ENCODE data around the gene TOP1.
"Not testable (repeated sequence)": the region's sequence is repeated elsewhere in the genome, so short reads cannot be mapped to it uniquely, and the experiment has no call there.

Gene TOP1

GRCh38 chr20:41003143-41003935, 25.3 kb upstream of the TOP1 start:
- Histone ChIP-seq H3K4me1 (ENCODE audit: control insufficient read depth, insufficient read depth, low read length) (no peaks in the 10 kb centered on the region; the same call in 1 of the 2 replicates), H3K36me3 (ENCODE audit: control insufficient read depth, insufficient read depth, low read length) (no peaks in the 10 kb centered on the region), H3K27me3 (ENCODE audit: control insufficient read depth, insufficient read depth, low read length) (no peaks in the 10 kb centered on the region; the same call in 1 of the 2 replicates), H3K27ac (ENCODE audit: low read length) (no peak overlapping the region), H3K9me3 (ENCODE audit: control insufficient read depth, insufficient read depth, low read length) (peaks cover 4% of the 10 kb centered on the region; the same call in 1 of the 2 replicates), H3K4me3 (ENCODE audit: low read length) (no peak overlapping the region)
- DNase-seq (ENCODE audit: low read depth, low spot score): no peak
- WGBS (ENCODE audit: insufficient coverage, insufficient read length): no CpG with 5 or more reads among the region's 12 CpGs

- not testable (repeated sequence) for H3K36me3 ChIP-seq (ENCODE audit: control insufficient read depth, insufficient read depth, low read length); DNase-seq (ENCODE audit: low read depth, low spot score); H3K4me3 ChIP-seq (ENCODE audit: low read length); H3K27me3 ChIP-seq (ENCODE audit: control insufficient read depth, insufficient read depth, low read length); H3K4me1 ChIP-seq (ENCODE audit: control insufficient read depth, insufficient read depth, low read length); H3K27ac ChIP-seq (ENCODE audit: low read length); H3K9me3 ChIP-seq (ENCODE audit: control insufficient read depth, insufficient read depth, low read length)
- no CpG with 5 or more reads among the region's 6 CpGs for WGBS (ENCODE audit: insufficient coverage, insufficient read length)
Measured at GRCh38 chr20:41003936-41004294, 24.7 kb upstream of the TOP1 start.

- WGBS (ENCODE audit: insufficient coverage, insufficient read length): no CpG with 5 or more reads among the region's 8 CpGs
- no peak for DNase-seq (ENCODE audit: low read depth, low spot score)
- no peak overlapping the region for H3K4me3 ChIP-seq (ENCODE audit: low read length)
Measured at GRCh38 chr20:41004531-41005360, 23.9 kb upstream of the TOP1 start.

DNA sequence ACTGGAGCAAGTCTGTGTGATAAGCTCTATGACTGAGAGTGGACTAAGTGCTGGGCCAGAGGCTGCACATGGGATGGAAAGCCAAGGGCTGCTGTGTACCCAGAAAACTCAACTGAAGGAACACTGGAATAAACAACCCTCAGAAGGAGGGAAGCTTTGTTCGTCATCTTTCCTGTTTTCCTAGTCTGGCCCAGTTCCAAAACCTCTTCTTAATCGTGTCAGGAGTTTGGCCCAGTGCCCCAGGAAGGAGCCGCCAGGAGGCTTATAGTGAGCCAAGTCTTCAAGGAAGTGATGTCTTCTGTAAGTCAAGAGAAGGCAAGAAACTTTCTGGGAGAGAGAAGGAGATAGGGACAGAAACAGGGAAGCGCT, 23.3 kb upstream of the TOP1 start:
- DNase-seq (ENCODE audit: low read depth, low spot score): no peak
- Histone ChIP-seq H3K36me3 (ENCODE audit: control insufficient read depth, insufficient read depth, low read length) (no peaks in the 10 kb centered on the region), H3K27me3 (ENCODE audit: control insufficient read depth, insufficient read depth, low read length) (no peaks in the 10 kb centered on the region; the same call in 1 of the 2 replicates), H3K9me3 (ENCODE audit: control insufficient read depth, insufficient read depth, low read length) (peaks cover 4% of the 10 kb centered on the region; the same call in 1 of the 2 replicates), H3K4me3 (ENCODE audit: low read length) (no peak overlapping the region), H3K4me1 (ENCODE audit: control insufficient read depth, insufficient read depth, low read length) (no peaks in the 10 kb centered on the region; the same call in 1 of the 2 replicates), H3K27ac (ENCODE audit: low read length) (no peak overlapping the region)
- no CpG with 5 or more reads among the region's 4 CpGs for WGBS (ENCODE audit: insufficient coverage, insufficient read length)

More at GRCh38 chr20:41004531-41005360, 23.9 kb upstream of the TOP1 start:
- Histone ChIP-seq H3K27me3 (ENCODE audit: control insufficient read depth, insufficient read depth, low read length) (no peaks in the 10 kb centered on the region; the same call in 1 of the 2 replicates), H3K9me3 (ENCODE audit: control insufficient read depth, insufficient read depth, low read length) (peaks cover 4% of the 10 kb centered on the region; the same call in 1 of the 2 replicates), H3K4me1 (ENCODE audit: control insufficient read depth, insufficient read depth, low read length) (no peaks in the 10 kb centered on the region; the same call in 1 of the 2 replicates), H3K36me3 (ENCODE audit: control insufficient read depth, insufficient read depth, low read length) (no peaks in the 10 kb centered on the region), H3K27ac (ENCODE audit: low read length) (no peak overlapping the region)

DNA sequence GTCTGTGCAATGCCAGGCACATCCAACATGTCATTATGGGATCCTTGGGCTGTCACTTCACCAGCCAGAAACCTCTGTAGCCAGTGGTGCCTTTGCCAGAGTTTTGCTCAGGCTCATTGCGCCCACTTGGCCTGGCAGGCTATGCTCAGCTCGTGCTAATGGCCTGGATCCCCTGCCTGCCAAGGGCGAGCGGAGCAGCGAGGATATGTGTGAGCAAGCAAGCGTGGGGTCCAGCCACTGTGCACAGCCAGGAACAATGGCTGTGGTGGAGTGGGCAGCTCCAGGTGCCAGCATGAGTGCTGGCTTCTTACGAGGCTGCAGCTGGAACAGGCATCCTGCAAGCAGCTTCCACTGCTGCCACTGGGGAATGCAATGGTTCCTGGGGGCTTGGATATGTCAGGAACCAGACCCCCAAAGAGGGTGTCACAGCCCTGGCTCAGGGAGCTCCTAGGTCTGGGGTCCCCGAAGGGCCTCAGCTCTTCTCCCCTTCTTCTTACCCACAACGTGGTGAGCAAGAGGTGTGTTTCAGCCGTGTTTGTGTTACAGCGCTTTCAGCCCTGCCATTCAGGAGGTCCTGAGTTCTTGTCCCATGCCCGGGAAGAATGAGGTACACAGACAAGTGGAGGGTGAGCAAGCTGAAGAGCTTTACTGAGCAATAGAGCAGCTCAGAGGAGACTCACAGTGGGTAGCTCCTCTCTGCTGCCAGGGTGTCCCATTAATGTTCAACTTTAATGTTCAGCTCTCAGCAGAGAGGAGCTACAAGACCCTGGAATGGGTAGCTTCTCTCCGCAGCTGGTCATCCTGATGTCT, 22.3 kb upstream of the TOP1 start:
- H3K27me3 ChIP-seq (ENCODE audit: control insufficient read depth, insufficient read depth, low read length): no peaks in the 10 kb centered on the region; the same call in 1 of the 2 replicates
- DNase-seq (ENCODE audit: low read depth, low spot score): no peak
- no peaks in the 10 kb centered on the region; the same call in 1 of the 2 replicates for H3K4me1 ChIP-seq (ENCODE audit: control insufficient read depth, insufficient read depth, low read length)
- no CpG with 5 or more reads among the region's 13 CpGs for WGBS (ENCODE audit: insufficient coverage, insufficient read length)
- H3K36me3 ChIP-seq (ENCODE audit: control insufficient read depth, insufficient read depth, low read length): no peaks in the 10 kb centered on the region
- H3K4me3 ChIP-seq (ENCODE audit: low read length): no peak overlapping the region
- H3K27ac ChIP-seq (ENCODE audit: low read length): no peak overlapping the region
- H3K9me3 ChIP-seq (ENCODE audit: control insufficient read depth, insufficient read depth, low read length): peaks cover 4% of the 10 kb centered on the region; the same call in 1 of the 2 replicates

- no peak for DNase-seq (ENCODE audit: low read depth, low spot score)
- H3K27me3 ChIP-seq (ENCODE audit: control insufficient read depth, insufficient read depth, low read length): no peaks in the 10 kb centered on the region; the same call in 1 of the 2 replicates
- H3K9me3 ChIP-seq (ENCODE audit: control insufficient read depth, insufficient read depth, low read length): peaks cover 4% of the 10 kb centered on the region; the same call in 1 of the 2 replicates
- no peak overlapping the region for H3K27ac ChIP-seq (ENCODE audit: low read length)
- no peak overlapping the region for H3K4me3 ChIP-seq (ENCODE audit: low read length)
- WGBS (ENCODE audit: insufficient coverage, insufficient read length): no CpG with 5 or more reads among the region's 2 CpGs
- no peaks in the 10 kb centered on the region for H3K36me3 ChIP-seq (ENCODE audit: control insufficient read depth, insufficient read depth, low read length)
- H3K4me1 ChIP-seq (ENCODE audit: control insufficient read depth, insufficient read depth, low read length): peaks cover 1% of the 10 kb centered on the region; the same call in 1 of the 2 replicates
Measured at GRCh38 chr20:41006936-41007474, 21.6 kb upstream of the TOP1 start.

DNA sequence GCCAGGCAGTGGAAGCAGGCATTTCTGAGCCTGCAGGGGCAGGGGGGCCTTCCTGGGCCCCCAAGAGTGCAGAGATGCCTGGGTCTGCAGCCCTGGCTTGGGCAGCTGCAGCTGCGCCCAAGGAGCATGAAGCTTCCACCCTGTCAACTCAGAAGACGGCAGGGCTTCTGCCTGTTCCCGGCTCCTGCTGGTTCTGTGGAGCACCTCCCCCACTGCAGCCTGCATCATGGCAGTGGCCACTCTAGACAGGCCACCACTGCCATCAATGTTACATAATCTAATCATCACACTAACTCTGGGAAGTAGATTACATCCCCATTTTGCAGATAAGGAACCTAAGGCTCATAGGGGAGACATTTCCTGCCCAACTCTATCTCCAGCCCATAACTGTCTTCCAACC, 21.1 kb upstream of the TOP1 start:
- Histone ChIP-seq H3K36me3 (ENCODE audit: control insufficient read depth, insufficient read depth, low read length) (no peaks in the 10 kb centered on the region), H3K27ac (ENCODE audit: low read length) (no peak overlapping the region), H3K27me3 (ENCODE audit: control insufficient read depth, insufficient read depth, low read length) (no peaks in the 10 kb centered on the region; the same call in 1 of the 2 replicates), H3K4me3 (ENCODE audit: low read length) (no peak overlapping the region), H3K9me3 (ENCODE audit: control insufficient read depth, insufficient read depth, low read length) (peaks cover 4% of the 10 kb centered on the region; the same call in 1 of the 2 replicates), H3K4me1 (ENCODE audit: control insufficient read depth, insufficient read depth, low read length) (peaks cover 1% of the 10 kb centered on the region; the same call in 1 of the 2 replicates)
- no CpG with 5 or more reads among the region's 3 CpGs for WGBS (ENCODE audit: insufficient coverage, insufficient read length)
- DNase-seq (ENCODE audit: low read depth, low spot score): no peak

GRCh38 chr20:41009946-41010345, 18.7 kb upstream of the TOP1 start:
- H3K36me3 ChIP-seq (ENCODE audit: control insufficient read depth, insufficient read depth, low read length): no peaks in the 10 kb centered on the region
- no peak overlapping the region for H3K27ac ChIP-seq (ENCODE audit: low read length)
- no peak for DNase-seq (ENCODE audit: low read depth, low spot score)
- H3K4me1 ChIP-seq (ENCODE audit: control insufficient read depth, insufficient read depth, low read length): 0 out of 2 replicates have a peak, but pooled peaks cover 1% of the 10 kb centered on the region
- H3K4me3 ChIP-seq (ENCODE audit: low read length): no peak overlapping the region
- no CpG with 5 or more reads among the region's 3 CpGs for WGBS (ENCODE audit: insufficient coverage, insufficient read length)
- peaks cover 4% of the 10 kb centered on the region; the same call in 1 of the 2 replicates for H3K9me3 ChIP-seq (ENCODE audit: control insufficient read depth, insufficient read depth, low read length)
- no peaks in the 10 kb centered on the region for H3K27me3 ChIP-seq (ENCODE audit: control insufficient read depth, insufficient read depth, low read length)

- no peak for DNase-seq (ENCODE audit: low read depth, low spot score)
- no peak overlapping the region for H3K27ac ChIP-seq (ENCODE audit: low read length)
- 0 out of 2 replicates have a peak, but pooled peaks cover under 1% of the 10 kb centered on the region for H3K9me3 ChIP-seq (ENCODE audit: control insufficient read depth, insufficient read depth, low read length)
- H3K27me3 ChIP-seq (ENCODE audit: control insufficient read depth, insufficient read depth, low read length): no peaks in the 10 kb centered on the region
- WGBS (ENCODE audit: insufficient coverage, insufficient read length): no CpG with 5 or more reads among the region's 5 CpGs
- H3K36me3 ChIP-seq (ENCODE audit: control insufficient read depth, insufficient read depth, low read length): no peaks in the 10 kb centered on the region
- H3K4me1 ChIP-seq (ENCODE audit: control insufficient read depth, insufficient read depth, low read length): 0 out of 2 replicates have a peak, but pooled peaks cover 1% of the 10 kb centered on the region
- H3K4me3 ChIP-seq (ENCODE audit: low read length): no peak overlapping the region
Measured at GRCh38 chr20:41011551-41012067, 17.0 kb upstream of the TOP1 start.

All from iPS DF 6.9 (cell line).